Adipocyte (in vitro differentiated cells): ENCODE results near the gene RAB11FIP4.

Source experiments
- DNase-seq: peaks from one replicate; pipeline ENCODE4 v3.0.0-alpha.2; 2015; ENCODE audit warnings: low read depth
- H3K27me3 ChIP-seq: replicated peaks from 2 replicates; pipeline ENCODE4 v1.7.0; 2013; ENCODE audit warnings: mild to moderate bottlenecking, low read length, moderate library complexity; ENCODE audit not compliant: control insufficient read depth, insufficient read depth
- H3K36me3 ChIP-seq: 2 replicates; pipeline ENCODE4 v1.7.0; 2013; ENCODE audit warnings: low read length, mild to moderate bottlenecking, moderate library complexity; ENCODE audit not compliant: control insufficient read depth, insufficient read depth, severe bottlenecking
- H3K4me1 ChIP-seq: 2 replicates; pipeline ENCODE4 v1.7.0; 2013; ENCODE audit warnings: mild to moderate bottlenecking, low read length, moderate library complexity; ENCODE audit not compliant: control insufficient read depth, insufficient read depth
- H3K4me3 ChIP-seq: 2 replicates; pipeline ENCODE4 v1.7.0; 2013; ENCODE audit warnings: mild to moderate bottlenecking, low read length, moderate library complexity
- H3K9ac ChIP-seq: 2 replicates; pipeline ENCODE4 v1.7.0; 2013; ENCODE audit warnings: mild to moderate bottlenecking, low read length, moderate library complexity
- H3K9me3 ChIP-seq: 2 replicates; pipeline ENCODE4 v1.7.0; 2013; ENCODE audit warnings: mild to moderate bottlenecking, low read length, moderate library complexity; ENCODE audit not compliant: control insufficient read depth

Gene RAB11FIP4

GRCh38 chr17:31540602-31541307, 149.3 kb downstream of the RAB11FIP4 start:
- Histone ChIP-seq H3K4me1 (peaks cover 6% of the 10 kb centered on the region), H3K36me3 (no peaks in the 10 kb centered on the region), H3K9me3 (peaks cover 3% of the 10 kb centered on the region), H3K9ac (no peak overlapping the region), H3K27me3 (peaks cover 3% of the 10 kb centered on the region), H3K4me3 (no peak overlapping the region)
- no peak for DNase-seq

DNA sequence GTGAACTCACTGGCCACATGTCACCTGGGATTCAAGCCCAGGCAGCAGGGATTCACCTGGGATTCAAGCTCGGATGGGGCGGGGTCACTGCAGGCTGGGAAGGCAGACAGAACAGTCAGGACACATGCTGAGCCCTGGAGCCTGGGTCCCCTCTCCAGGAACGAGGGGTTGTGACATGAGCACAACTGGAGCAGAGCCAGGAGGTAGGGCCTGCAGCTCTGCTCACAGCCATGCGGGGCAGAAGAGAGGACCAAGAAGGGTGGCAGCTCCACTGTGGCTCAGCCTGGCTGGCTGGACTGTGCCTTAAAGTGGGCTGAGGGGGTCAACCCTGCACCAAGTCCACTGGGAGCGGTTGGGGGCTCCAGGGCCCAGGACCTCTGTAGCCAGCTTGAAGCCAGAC, 150.1 kb downstream of the RAB11FIP4 start:
- H3K27me3 ChIP-seq = peaks cover 3% of the 10 kb centered on the region
- H3K4me1 ChIP-seq = peaks cover 6% of the 10 kb centered on the region
- H3K4me3 ChIP-seq = no peak overlapping the region
- H3K9me3 ChIP-seq = peaks cover 3% of the 10 kb centered on the region
- DNase-seq = no peak
- no peak overlapping the region for H3K9ac ChIP-seq
- H3K36me3 ChIP-seq = no peaks in the 10 kb centered on the region

DNA sequence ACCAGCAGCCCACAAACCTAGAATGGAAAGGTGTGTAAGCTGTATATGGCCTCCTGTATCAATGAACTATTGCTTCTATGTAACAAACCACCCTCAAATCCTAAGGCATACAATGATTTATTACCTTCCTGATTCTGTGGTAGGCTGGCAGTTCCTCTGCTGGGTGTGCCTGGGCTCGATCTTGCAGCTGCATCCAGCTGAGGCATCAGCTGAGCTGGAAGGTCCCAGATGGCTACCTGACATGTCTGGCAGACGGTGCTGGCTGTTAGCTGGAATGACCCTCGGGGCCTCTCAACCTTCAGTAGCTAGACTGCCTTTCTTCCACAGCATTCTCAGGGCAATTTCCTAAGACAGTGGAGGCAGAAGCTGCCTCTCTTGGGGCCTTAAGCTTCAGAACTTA, 152.7 kb downstream of the RAB11FIP4 start:
- H3K27me3 ChIP-seq = peaks cover 3% of the 10 kb centered on the region
- H3K36me3 ChIP-seq = no peaks in the 10 kb centered on the region
- no peak overlapping the region for H3K9ac ChIP-seq
- H3K4me1 ChIP-seq = peaks cover 6% of the 10 kb centered on the region
- H3K4me3 ChIP-seq = no peak overlapping the region
- H3K9me3 ChIP-seq = peaks cover 3% of the 10 kb centered on the region
- DNase-seq = no peak

GRCh38 chr17:31546650-31547049, 155.2 kb downstream of the RAB11FIP4 start:
- DNase-seq = no peak
- peaks cover 3% of the 10 kb centered on the region for H3K27me3 ChIP-seq
- no peak overlapping the region for H3K9ac ChIP-seq
- H3K4me1 ChIP-seq = peaks cover 7% of the 10 kb centered on the region
- no peak overlapping the region for H3K4me3 ChIP-seq
- H3K9me3 ChIP-seq = peaks cover 3% of the 10 kb centered on the region
- H3K36me3 ChIP-seq = no peaks in the 10 kb centered on the region

DNA sequence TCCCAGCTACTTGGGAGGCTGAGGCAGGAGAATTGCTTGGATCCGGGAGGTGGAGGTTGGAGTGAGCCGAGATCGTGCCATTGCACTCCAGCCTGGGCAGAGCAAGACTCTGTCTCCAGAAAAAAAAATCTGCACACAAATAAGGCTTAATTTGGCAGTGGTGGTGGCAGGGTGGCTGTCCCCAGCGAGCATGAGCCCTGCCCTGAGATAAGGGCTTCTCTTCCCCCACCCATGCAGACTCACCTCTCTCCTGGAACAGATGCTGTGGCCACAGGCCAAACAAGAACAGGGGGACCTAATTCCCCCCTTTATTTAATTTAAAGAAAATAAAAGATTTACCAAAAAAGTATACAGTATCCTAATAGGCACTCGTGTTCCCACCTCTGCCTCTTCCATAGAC, 157.2 kb downstream of the RAB11FIP4 start:
- no peaks in the 10 kb centered on the region for H3K36me3 ChIP-seq
- H3K27me3 ChIP-seq = peaks cover 3% of the 10 kb centered on the region
- H3K9ac ChIP-seq = peak overlapping the region; percentile 93
- H3K4me1 ChIP-seq = peaks cover 7% of the 10 kb centered on the region
- peak overlapping the region; percentile 95 for H3K4me3 ChIP-seq
- DNase-seq = no peak
- peaks cover 3% of the 10 kb centered on the region for H3K9me3 ChIP-seq

DNA sequence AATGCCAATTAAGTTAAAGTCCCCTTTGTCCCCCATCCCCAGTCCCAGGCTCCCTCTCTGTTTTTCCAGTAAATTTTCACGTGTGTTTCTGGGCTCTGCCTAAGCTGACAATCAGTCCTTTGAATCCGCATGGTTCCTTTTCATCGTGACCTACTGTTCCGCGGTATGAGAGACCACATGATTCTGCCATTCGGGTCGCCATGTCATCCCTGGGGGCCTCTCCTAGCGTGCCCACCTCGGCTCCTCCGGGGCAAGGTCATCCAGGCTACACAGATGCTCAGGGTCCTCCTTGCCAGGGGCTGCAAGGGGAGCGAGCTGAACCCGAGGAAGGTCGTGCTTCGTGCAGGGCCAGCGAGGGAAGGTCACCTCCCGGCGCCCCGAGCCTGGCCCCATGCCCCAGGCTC, 157.6 kb downstream of the RAB11FIP4 start:
- H3K27me3 ChIP-seq = no peaks in the 10 kb centered on the region
- peak; percentile 49 for DNase-seq
- no peaks in the 10 kb centered on the region for H3K36me3 ChIP-seq
- H3K9me3 ChIP-seq = peaks cover 3% of the 10 kb centered on the region
- H3K4me1 ChIP-seq = peaks cover 7% of the 10 kb centered on the region
- H3K9ac ChIP-seq = peak overlapping the region; percentile 93
- H3K4me3 ChIP-seq = peak overlapping the region; percentile 95

- Histone ChIP-seq H3K4me3 (peak overlapping the region; percentile 95), H3K36me3 (no peaks in the 10 kb centered on the region), H3K9me3 (no peaks in the 10 kb centered on the region), H3K9ac (peak overlapping the region; percentile 93), H3K4me1 (peaks cover 7% of the 10 kb centered on the region), H3K27me3 (no peaks in the 10 kb centered on the region)
- peak; percentile 94 for DNase-seq
Observed at GRCh38 chr17:31549525-31550388, 158.3 kb downstream of the RAB11FIP4 start.

GRCh38 chr17:31550389-31551056, 159.0 kb downstream of the RAB11FIP4 start:
- DNase-seq = no peak
- H3K4me1 ChIP-seq = peaks cover 7% of the 10 kb centered on the region
- H3K9ac ChIP-seq = peak overlapping the region; percentile 66
- no peaks in the 10 kb centered on the region for H3K9me3 ChIP-seq
- H3K4me3 ChIP-seq = peak overlapping the region; percentile 73
- no peaks in the 10 kb centered on the region for H3K27me3 ChIP-seq
- no peaks in the 10 kb centered on the region for H3K36me3 ChIP-seq

- H3K4me1 ChIP-seq = peaks cover 7% of the 10 kb centered on the region
- H3K9ac ChIP-seq = no peak overlapping the region
- no peaks in the 10 kb centered on the region for H3K36me3 ChIP-seq
- H3K27me3 ChIP-seq = no peaks in the 10 kb centered on the region
- no peak overlapping the region for H3K4me3 ChIP-seq
- no peaks in the 10 kb centered on the region for H3K9me3 ChIP-seq
- DNase-seq = no peak
Observed at GRCh38 chr17:31552568-31552967, 161.1 kb downstream of the RAB11FIP4 start.

DNA sequence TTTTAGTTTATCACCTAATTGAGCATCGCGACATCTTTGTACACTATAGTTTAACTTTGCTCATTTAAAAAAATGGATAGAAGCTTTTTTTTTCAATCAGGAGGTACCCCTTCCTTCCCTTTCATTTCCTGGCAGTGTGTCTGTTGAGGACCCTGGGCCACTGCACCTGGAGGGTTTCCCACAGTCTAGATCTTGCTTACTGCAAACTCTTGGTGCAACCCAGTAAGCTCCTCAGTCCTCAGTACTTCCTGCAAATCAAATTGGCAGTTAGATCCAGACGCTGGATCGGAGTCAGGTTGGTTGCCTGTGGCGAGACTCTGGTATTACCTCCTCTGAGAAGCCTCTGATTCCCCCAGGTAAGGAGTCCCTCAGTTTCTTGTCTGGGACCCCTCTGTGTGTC, 162.0 kb downstream of the RAB11FIP4 start:
- Histone ChIP-seq H3K4me1 (peaks cover 13% of the 10 kb centered on the region), H3K36me3 (no peaks in the 10 kb centered on the region), H3K9me3 (no peaks in the 10 kb centered on the region), H3K27me3 (no peaks in the 10 kb centered on the region), H3K9ac (no peak overlapping the region), H3K4me3 (no peak overlapping the region)
- no peak for DNase-seq

DNA sequence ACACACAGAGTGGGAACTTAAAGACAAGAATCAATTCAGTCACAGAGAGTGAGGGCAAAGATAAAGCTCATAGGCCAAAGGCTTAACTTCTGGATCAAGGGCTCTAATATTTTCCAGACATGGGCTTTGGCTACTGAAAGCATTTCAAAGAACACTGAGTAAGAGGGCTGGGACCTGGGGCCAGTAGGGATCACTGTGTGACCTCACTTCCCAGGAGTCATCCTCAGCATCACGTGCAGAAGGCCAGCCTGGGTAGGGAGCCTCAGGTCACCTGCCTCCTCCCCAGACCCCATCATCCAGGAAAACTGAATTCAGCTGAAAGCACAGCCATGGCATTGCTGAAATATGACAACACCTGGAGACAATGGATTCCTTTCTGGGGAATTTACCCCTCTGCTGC, 163.5 kb downstream of the RAB11FIP4 start:
- Histone ChIP-seq H3K27me3 (no peaks in the 10 kb centered on the region), H3K36me3 (no peaks in the 10 kb centered on the region), H3K9me3 (no peaks in the 10 kb centered on the region), H3K4me1 (peaks cover 7% of the 10 kb centered on the region), H3K4me3 (no peak overlapping the region), H3K9ac (no peak overlapping the region)
- no peak for DNase-seq
